Activated naive CD8-positive, alpha-beta T cell (primary cell): Measurements from ENCODE around the gene UBL4A.

Source experiments
- H3K27ac Mint-ChIP-seq: one replicate; pipeline ENCODE4 v1.8.0; 2021; ENCODE audit warnings: mixed read lengths
- H3K27me3 Mint-ChIP-seq: one replicate; pipeline ENCODE4 v1.8.0; 2021; ENCODE audit warnings: mixed read lengths
- H3K36me3 Mint-ChIP-seq: one replicate; pipeline ENCODE4 v1.8.0; 2021; ENCODE audit warnings: mixed read lengths
- H3K4me1 Mint-ChIP-seq: one replicate; pipeline ENCODE4 v1.8.0; 2021; ENCODE audit warnings: low read depth, mixed read lengths
- H3K4me3 Mint-ChIP-seq: one replicate; pipeline ENCODE4 v1.8.0; 2021; ENCODE audit warnings: mild to moderate bottlenecking, mixed read lengths
- H3K9me3 Mint-ChIP-seq: one replicate; pipeline ENCODE4 v1.8.0; 2021; ENCODE audit warnings: low read depth, mixed read lengths

The UBL4A gene

DNA sequence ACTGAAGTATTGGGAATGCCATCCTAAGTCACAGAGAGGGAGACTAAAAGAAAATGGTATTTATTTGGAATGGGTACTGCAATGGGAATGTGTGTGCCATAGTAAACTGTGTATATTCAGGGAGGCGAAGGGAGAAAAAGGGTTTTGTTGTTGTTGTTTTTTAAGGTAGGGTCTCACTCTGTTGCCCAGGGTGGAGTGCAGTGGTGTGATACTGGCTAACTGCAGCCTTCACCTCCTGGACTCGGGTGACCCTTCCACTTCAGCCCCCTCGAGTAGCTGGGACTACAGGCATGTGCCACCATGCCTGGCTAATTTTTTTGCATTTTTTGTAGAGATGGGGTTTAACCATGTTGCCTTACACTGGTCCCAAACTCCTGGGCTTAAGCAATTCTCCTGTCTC, 8.3 kb upstream of the UBL4A start:
- no peak overlapping the region for H3K4me3 Mint-ChIP-seq
- H3K27ac Mint-ChIP-seq = no peak overlapping the region
- H3K27me3 Mint-ChIP-seq = no peaks in the 10 kb centered on the region
- no peaks in the 10 kb centered on the region for H3K36me3 Mint-ChIP-seq
- H3K4me1 Mint-ChIP-seq = peaks cover 1% of the 10 kb centered on the region
- no peaks in the 10 kb centered on the region for H3K9me3 Mint-ChIP-seq

DNA sequence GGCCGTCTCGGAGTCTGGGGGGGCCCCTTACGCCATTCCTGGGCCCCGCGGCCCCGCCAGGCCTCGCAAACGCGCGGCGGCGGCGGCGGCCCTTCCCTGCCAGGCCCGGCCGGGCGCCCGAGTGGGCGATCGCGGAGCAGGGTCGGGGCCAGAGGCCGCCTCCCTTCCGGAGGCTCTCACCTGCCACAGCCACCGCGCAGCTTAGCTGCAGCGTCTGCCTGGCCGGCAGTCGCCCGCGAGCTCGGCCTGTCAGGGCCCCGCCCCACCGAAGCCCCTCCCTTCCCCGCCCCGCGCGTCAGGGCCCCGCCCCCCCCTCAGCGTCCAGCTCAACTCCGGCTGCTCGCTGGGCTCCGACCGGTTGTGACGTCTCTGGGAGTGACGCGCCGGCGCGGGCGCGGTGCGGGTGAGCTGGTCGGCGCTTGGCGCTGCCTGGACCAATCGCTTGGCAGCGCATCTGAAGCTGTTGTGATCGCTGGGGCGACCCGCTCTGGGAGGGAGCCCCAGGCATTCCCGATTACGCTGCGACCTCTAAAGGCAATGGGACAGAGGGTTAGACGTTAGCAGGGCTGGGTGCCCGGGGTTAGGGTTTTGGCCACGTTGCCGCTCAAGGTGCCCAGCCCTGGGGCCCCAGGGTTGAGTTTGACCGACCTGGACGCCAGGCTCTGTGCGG, 4.1 kb upstream of the UBL4A start, which contains the start of gene SLC10A3:
Gene SLC10A3, minus strand, starts transcription at position 216 of the 670 bp plus-strand sequence. CDS start 1,689 bp downstream, outside the sequence.
- H3K36me3 Mint-ChIP-seq = no peaks in the 10 kb centered on the region
- H3K9me3 Mint-ChIP-seq = no peaks in the 10 kb centered on the region
- H3K4me3 Mint-ChIP-seq = peak within 1 kb of the TSS; percentile 90
- no peaks in the 10 kb centered on the region for H3K27me3 Mint-ChIP-seq
- peaks cover 9% of the 10 kb centered on the region for H3K4me1 Mint-ChIP-seq
- H3K27ac Mint-ChIP-seq = peak within 1 kb of the TSS; percentile 82

DNA sequence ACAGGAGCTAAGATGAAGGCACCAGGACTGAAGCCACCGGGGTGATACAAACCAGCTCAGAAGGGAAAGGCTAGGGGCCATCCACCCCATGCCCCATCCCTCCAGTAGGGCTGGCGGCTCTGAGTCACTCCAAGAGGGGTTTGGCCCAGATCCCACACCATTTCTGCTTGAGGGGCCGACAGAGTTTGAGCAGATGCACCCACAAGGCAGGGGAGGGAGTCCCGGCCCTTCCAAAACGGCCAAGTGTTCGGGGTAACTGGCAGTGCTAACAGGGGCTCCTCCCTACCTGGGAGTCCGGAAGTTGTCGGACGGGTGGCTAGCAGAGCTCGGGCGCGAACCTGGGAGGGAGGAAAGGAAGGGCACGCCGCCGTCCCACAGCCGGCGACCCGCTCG, 3.6 kb upstream of the UBL4A start:
- Mint-ChIP-seq H3K36me3 (no peaks in the 10 kb centered on the region), H3K27me3 (no peaks in the 10 kb centered on the region), H3K4me3 (peak overlapping the region; percentile 90), H3K27ac (peak overlapping the region; percentile 82), H3K9me3 (no peaks in the 10 kb centered on the region), H3K4me1 (peaks cover 9% of the 10 kb centered on the region)

DNA sequence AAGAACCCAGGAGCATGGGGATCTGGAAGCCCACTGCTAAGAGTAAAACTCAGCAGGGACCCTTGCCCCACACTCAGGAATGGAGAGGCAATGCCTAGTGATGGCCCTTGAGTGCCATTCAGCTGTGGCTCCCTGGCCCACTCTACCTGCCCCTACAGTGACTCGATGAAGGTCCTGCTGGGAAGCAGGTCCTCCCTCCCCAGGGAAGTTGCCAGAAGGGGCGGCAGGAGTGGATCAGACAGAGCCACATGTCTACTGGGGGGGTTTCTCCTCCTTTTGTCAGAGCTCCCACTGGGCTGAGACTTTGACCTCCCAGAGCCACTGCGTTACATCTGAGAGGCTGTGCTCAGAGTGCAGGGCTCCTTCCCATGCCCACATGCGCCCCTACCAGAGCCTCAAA, 2.8 kb upstream of the UBL4A start:
- H3K9me3 Mint-ChIP-seq = no peaks in the 10 kb centered on the region
- no peaks in the 10 kb centered on the region for H3K27me3 Mint-ChIP-seq

DNA sequence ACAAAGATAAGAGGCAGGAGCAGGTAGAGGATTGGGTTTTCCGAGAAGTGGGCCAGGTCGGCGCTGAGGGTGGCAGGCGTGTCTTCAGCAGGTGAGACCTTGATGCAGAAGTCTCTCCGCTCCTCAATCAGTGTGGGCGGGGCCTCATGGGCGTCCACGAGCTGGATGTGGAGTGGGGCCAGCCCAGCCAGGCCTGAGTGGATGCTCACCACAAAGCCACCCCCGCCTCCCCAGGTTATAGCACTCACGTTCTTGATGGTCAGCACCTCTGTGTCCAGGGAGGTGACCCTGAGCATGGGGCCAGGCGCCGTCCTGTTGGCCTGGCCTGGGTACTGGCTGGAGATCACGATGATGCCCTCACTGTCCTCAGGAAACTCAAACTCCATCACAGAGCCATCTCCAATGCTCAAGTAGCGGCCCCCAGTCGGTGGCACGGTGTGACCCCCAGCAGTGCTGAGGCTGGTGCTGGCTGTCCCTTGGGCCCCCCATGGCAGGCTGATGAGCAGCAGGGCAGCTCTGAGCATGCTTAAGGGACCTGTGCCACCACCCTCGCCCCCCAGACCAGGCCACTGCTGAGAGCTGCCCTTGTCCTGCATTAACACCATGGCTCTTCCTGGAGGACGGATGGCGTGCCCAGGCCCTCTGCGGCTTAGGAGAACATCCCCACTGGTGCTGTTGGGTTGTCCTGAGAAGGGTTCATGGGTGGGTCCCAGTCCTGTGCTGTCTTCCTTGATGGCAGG, 2.1 kb upstream of the UBL4A start:
- H3K4me1 Mint-ChIP-seq = peaks cover 15% of the 10 kb centered on the region
- no peaks in the 10 kb centered on the region for H3K36me3 Mint-ChIP-seq
- peak overlapping the region; percentile 41 for H3K4me3 Mint-ChIP-seq
- H3K27me3 Mint-ChIP-seq = no peaks in the 10 kb centered on the region
- H3K9me3 Mint-ChIP-seq = no peaks in the 10 kb centered on the region
- no peak overlapping the region for H3K27ac Mint-ChIP-seq

More for the DNA sequence above, 2.8 kb upstream of the UBL4A start:
- Mint-ChIP-seq H3K4me3 (peak overlapping the region; percentile 90), H3K27ac (peak overlapping the region; percentile 82), H3K4me1 (peaks cover 14% of the 10 kb centered on the region), H3K36me3 (no peaks in the 10 kb centered on the region)

DNA sequence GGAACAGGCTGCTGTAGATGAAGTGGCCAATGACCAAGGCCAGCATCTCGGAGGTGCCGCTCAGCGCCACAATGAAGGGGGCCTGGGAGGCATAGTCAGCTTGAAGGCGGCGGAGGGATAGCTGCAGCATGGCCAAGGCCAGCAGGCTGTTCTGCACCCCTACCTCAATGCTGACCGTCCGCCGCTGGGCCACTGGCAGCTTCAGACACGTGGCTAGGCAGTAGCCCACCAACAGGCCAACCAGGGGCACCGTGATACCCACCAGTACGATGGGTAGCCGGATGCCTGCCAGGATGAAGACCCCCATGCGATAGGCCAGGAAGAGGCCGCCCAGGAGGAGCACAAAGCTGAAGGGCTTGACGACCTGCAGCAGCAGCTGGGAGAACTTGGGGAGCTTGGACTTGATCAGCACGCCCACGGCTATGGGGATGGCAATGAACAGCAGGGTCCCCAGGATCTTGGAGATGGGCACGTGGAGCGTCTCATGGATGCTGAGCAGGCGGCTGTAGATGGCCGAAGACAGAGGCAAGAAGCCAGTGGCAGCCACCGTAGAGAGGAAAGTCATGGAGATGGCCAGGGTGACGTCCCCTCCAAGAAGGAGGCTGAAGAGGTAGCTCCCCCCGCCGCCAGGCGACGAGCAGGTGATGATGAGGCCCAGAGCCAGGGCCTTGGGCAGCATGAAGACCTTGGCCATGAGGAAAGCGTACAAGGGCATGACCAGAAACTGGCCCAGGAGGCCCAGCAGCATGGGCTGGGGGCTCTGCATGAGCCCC, 1.3 kb upstream of the UBL4A start:
- Mint-ChIP-seq H3K4me1 (peaks cover 15% of the 10 kb centered on the region), H3K36me3 (no peaks in the 10 kb centered on the region), H3K27ac (no peak overlapping the region), H3K4me3 (peak overlapping the region; percentile 84), H3K27me3 (no peaks in the 10 kb centered on the region), H3K9me3 (no peaks in the 10 kb centered on the region)

DNA sequence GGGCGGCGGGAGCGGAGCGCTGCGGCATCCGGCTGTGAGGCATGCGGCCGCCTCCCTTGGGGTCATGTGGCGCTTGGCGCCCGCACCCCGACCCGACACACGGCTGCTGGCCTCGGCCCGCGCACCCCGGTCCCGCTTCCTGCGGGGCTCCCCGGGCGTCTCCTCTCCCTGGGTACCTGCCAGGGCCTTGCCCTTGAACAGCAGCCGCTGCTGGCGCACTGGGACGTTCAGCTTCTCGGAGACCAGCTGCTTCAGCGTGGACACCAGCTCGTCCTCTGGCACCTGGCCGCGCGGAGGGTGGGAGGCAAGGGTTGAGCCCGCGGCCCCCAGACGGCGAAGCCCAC, 391 bp downstream of the UBL4A start:
- H3K4me1 Mint-ChIP-seq = peaks cover 15% of the 10 kb centered on the region
- no peak overlapping the region for H3K4me3 Mint-ChIP-seq
- no peak overlapping the region for H3K27ac Mint-ChIP-seq
- H3K9me3 Mint-ChIP-seq = no peaks in the 10 kb centered on the region
- no peaks in the 10 kb centered on the region for H3K27me3 Mint-ChIP-seq
- no peaks in the 10 kb centered on the region for H3K36me3 Mint-ChIP-seq

DNA sequence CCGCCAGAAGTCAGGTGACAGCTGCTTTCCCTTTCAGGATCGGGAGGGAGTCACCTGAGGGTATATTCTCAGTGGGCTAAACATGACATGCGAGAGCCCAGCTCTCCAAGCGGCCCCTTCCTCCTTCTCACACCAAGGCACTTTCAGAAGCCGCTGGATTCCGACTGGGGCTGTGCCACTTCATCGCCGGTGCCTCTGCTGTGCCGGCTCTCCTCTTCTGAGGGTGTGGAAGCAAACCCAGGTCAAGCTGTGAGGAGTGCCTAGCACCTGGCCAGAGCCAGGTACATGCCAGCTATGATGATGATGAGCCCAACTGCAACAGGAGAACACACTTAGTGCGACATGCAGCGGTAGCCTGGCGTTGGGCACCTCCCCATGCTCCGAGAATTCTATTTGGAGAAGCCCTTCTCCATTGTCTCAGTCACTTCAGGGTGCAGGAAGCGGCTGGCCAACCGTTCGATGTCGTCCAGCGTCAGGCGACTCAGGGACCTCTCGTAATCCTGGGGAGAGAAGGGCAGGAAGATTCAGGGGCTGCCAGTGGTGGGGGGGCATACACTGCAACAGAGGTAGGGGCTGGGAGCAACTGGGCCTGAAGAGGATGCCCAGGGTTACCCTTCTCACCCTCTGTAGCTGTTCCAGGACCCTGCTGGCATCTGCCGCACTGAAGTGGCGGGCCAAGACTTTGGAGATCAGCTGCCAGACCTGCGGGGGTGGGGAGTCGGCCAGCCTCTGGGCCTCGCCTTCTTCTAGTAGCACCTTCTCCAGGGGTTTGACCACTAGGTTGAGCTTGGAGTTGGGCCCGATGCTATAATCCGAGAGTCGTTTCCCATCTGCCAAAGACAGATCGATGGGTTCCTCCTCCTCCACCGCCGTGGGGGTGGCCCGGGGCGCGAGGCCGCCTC, 1.0 kb downstream of the UBL4A start:
- Mint-ChIP-seq H3K4me3 (peak overlapping the region; percentile 78), H3K27ac (peak overlapping the region; percentile 28)

DNA sequence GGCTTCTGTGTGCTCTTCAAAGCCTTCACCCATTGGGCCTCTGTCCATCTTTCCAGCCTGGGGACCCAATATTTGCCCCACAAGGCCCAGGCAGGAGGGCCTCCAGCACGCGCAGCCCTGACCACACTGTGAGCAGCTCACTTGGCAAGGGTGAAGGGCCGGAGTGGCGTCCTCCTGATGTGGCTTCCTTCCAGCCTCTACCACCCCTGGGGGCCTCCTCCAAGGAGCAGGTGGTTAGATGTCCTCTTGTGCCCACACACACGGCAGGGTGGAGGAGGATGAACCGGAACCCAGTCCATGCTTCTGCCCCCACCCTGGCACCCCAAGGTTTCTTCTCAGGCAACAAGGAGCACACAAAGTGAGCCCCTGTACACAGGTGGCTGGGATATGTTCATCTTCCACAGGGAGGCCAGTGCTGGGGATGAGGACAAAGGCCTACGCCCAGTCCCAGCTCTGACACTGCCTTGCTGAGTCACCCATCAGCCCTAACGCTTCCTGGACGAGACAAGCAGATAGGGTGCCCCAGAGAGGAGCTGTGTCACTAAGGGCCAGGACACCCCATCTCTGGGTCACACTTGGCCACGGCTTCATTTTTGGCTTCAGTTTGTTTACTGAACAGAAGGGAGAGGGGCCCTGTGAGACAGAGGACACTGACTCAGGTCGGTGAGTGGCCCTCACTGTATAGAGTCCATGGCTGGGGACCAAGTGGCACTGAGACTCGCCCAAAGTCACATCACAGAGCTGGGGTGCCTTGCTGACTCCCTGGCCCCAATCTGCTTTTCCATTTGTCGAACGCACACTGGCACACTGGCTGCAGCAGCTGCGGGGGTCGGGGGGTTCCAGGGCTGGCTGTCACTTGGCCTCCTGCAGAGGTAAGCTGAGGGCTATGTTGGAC, 1.9 kb downstream of the UBL4A start:
- peak overlapping the region; percentile 78 for H3K4me3 Mint-ChIP-seq

More for the DNA sequence above, 1.0 kb downstream of the UBL4A start:
- Mint-ChIP-seq H3K36me3 (no peaks in the 10 kb centered on the region), H3K4me1 (peaks cover 15% of the 10 kb centered on the region), H3K27me3 (no peaks in the 10 kb centered on the region), H3K9me3 (no peaks in the 10 kb centered on the region)

DNA sequence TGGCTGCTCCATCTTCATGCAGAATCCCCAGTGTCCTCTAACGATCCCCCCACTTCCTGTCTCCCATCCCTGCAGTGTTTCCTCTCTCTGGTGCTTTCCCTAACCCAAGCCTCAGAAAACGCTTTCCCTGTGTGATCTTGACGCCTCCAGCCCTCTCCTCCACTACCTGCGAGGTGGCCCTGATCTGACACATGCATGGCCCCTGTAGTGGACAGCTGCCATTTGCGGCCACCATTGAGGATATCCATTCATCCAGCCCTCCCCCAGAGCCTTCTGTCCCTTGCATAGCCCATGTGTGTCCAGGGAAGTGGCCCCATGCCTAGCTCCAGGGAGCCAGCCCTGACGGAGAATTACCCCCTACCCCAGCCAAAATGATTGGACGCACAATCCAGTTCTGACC, 3.1 kb downstream of the UBL4A start:
- Mint-ChIP-seq H3K4me1 (peaks cover 12% of the 10 kb centered on the region), H3K27ac (peak overlapping the region; percentile 61), H3K4me3 (peak overlapping the region; percentile 64)

More for the DNA sequence above, 1.9 kb downstream of the UBL4A start:
- no peaks in the 10 kb centered on the region for H3K27me3 Mint-ChIP-seq
- peaks cover 14% of the 10 kb centered on the region for H3K4me1 Mint-ChIP-seq
- no peaks in the 10 kb centered on the region for H3K9me3 Mint-ChIP-seq
- peak overlapping the region; percentile 46 for H3K27ac Mint-ChIP-seq
- no peaks in the 10 kb centered on the region for H3K36me3 Mint-ChIP-seq

DNA sequence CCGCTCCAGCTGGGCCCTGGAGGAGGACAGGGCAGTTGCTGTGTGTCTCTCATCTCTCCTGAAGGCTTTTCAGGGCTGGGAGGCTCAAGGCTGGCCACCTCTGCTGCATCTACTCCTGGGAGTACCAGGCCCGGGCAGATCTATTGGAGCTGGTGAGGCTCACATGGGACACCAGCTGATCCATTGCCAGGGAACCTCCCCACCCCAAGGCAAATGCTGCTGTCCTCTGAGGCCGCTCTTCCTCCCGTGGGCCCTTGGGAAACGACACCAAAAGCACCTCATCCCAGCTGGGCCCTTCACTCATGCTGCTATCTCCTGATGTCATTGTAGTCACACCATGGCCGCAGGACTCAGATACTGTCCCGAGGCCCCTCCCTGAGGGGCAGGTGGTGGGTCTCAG, 3.6 kb downstream of the UBL4A start:
- Mint-ChIP-seq H3K36me3 (no peaks in the 10 kb centered on the region), H3K4me3 (no peak overlapping the region), H3K9me3 (no peaks in the 10 kb centered on the region), H3K27me3 (no peaks in the 10 kb centered on the region), H3K27ac (no peak overlapping the region), H3K4me1 (peaks cover 12% of the 10 kb centered on the region)

More for the DNA sequence above, 3.1 kb downstream of the UBL4A start:
- no peaks in the 10 kb centered on the region for H3K36me3 Mint-ChIP-seq
- H3K9me3 Mint-ChIP-seq = no peaks in the 10 kb centered on the region
- H3K27me3 Mint-ChIP-seq = no peaks in the 10 kb centered on the region

DNA sequence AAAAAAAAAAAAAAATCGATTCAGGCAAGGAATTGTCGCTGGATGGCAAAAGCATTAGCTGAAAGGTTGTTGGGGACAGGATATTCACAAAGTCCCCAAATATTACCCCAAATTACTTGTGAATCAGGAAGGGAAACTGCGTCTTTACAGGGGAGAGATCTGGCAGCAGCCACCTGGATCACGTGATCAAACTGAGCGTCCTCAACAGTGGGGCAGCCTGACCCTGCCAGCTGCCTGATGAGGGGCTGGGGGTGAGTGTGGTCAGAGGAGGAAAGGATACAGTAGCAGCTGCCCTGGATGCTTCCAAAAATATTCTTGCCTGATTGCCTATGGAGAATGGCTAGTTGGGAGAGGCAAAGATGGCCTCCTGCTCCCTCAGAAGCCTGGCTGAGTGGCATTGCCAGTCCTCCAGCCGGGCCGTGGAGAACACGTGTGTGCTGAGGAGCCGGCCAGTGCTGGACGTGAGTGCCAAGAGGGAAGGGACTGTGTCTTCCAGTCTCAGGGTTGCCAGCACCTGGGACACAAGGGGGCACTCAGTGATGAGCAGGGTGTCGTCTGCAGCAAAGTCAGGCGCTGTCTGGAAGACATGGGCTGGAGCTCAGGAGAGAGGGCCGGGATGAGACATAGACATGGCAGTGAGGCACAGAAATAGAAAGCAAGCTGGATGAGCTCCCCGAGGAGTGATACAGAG, 4.4 kb downstream of the UBL4A start:
- no peaks in the 10 kb centered on the region for H3K36me3 Mint-ChIP-seq
- H3K4me3 Mint-ChIP-seq = no peak overlapping the region
- no peak overlapping the region for H3K27ac Mint-ChIP-seq
- H3K27me3 Mint-ChIP-seq = no peaks in the 10 kb centered on the region
- peaks cover 18% of the 10 kb centered on the region for H3K4me1 Mint-ChIP-seq
- no peaks in the 10 kb centered on the region for H3K9me3 Mint-ChIP-seq

DNA sequence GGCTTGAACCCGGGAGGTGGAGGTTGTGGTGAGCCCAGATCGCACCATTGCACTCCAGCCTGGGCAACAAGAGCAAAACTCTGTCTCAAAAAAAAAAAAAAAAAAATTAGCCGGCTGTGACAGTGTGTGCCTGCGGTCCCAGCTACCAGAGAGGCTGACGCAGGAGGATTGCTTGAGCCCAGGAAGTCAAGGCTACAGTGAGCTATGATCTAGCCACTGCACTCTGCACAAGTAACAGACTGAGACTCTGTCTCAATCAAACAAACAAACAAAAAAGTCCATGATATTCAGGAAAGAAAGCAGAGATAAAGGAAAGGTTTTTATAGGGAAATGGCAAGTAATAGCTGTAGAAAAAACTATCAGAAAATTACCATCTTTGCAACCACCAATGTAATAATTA, 5.2 kb downstream of the UBL4A start:
- Mint-ChIP-seq H3K9me3 (no peaks in the 10 kb centered on the region), H3K27ac (peak overlapping the region; percentile 68), H3K27me3 (no peaks in the 10 kb centered on the region), H3K36me3 (no peaks in the 10 kb centered on the region), H3K4me3 (no peak overlapping the region), H3K4me1 (peaks cover 18% of the 10 kb centered on the region)
